ENCODE results near the gene CYP8B1. TPM values are rescaled to one million over a fixed set of nuclear protein-coding genes. Genes with fewer than 3 reads are reported as not detected.

The CYP8B1 gene
- polyA plus RNA-seq, 3 donors = 0.01 TPM; not detected in 2

GRCh38 chr3:42844815-42845214, 30.9 kb downstream of the CYP8B1 start:
- Histone ChIP-seq H3K27me3 (ENCODE audit: control insufficient read depth in 2 of 2, insufficient read depth in 2 of 2, low read length in 2 of 2) (no peaks in the 10 kb centered on the region), H3K27ac (ENCODE audit: low read depth in 1 of 2, low read length in 2 of 2) (no peak overlapping the region), H3K4me1 (ENCODE audit: control insufficient read depth in 1 of 2, insufficient read depth in 2 of 2, low read length in 2 of 2) (peaks cover 17 to 18% of the 10 kb centered on the region in 2 donors), H4K20me1 (ENCODE audit: insufficient read depth, low read length) (no peaks in the 10 kb centered on the region), H3K9me3 (replicated peaks in 1 of 2; ENCODE audit: control insufficient read depth in 1 of 2, insufficient read depth in 1 of 2, low read length in 2 of 2) (no peaks in the 10 kb centered on the region), H3K4me2 (replicated peaks; ENCODE audit: extremely low read depth, low read length, poor library complexity, severe bottlenecking) (no peak overlapping the region), H3K36me3 (replicated peaks in 1 of 2; ENCODE audit: control insufficient read depth in 1 of 2, insufficient read depth in 2 of 2, low read length in 2 of 2) (no peaks in the 10 kb centered on the region), H3K9ac (ENCODE audit: insufficient read depth, low read length, poor library complexity, severe bottlenecking) (no peak overlapping the region), H3K4me3 (replicated peaks in 1 of 3; ENCODE audit: low read depth in 2 of 3, low read length in 3 of 3) (no peak overlapping the region), H3K79me2 (ENCODE audit: insufficient read depth, low read length) (no peaks in the 10 kb centered on the region), H2AFZ (ENCODE audit: insufficient read depth, low read depth, low read length, poor library complexity, severe bottlenecking) (no peak overlapping the region)
- intact Hi-C loops (cut with micrococcal nuclease) = no loop called here
- Mint-ChIP-seq H3K27me3 (ENCODE audit: low read depth in 3 of 3) (peaks cover 0 to 4% (median 3%) of the 10 kb centered on the region in 3 donors), H3K9me3 (peaks cover 0 to 3% (median 0%) of the 10 kb centered on the region in 7 donors), H3K36me3 (peaks cover 0 to 4% of the 10 kb centered on the region in 2 donors), H3K4me1 (peaks cover 24% of the 10 kb centered on the region), H3K4me3 (no peak overlapping the region), H3K27ac (peak overlapping the region in 2 of 7 donors; percentile 30)
- no peak for TF ChIP-seq CTCF (IDR thresholded peaks at IDR 0.05)
- no peak for DNase-seq
- 95% methylated on average over 3 of the region's 4 CpGs for WGBS (ENCODE audit: insufficient coverage)

GRCh38 chr3:42844412-42844713, 31.3 kb downstream of the CYP8B1 start:
- intact Hi-C loops (cut with micrococcal nuclease) = no loop called here
- no peaks in the 10 kb centered on the region for H3K79me2 ChIP-seq (ENCODE audit: insufficient read depth, low read length)
- peaks cover 0 to 4% of the 10 kb centered on the region in 2 donors for H3K36me3 Mint-ChIP-seq
- no peak for DNase-seq
- WGBS (ENCODE audit: insufficient coverage) = 86% methylated on average over 1 of the region's 1 CpG
- H3K27ac Mint-ChIP-seq = peak overlapping the region in 3 of 7 donors; percentile 11 to 52 (median 30)
- H3K27me3 Mint-ChIP-seq (ENCODE audit: low read depth in 3 of 3) = peaks cover 0 to 4% (median 3%) of the 10 kb centered on the region in 3 donors
- no peak overlapping the region for H3K27ac ChIP-seq (ENCODE audit: low read depth in 1 of 2, low read length in 2 of 2)
- no peaks in the 10 kb centered on the region for H4K20me1 ChIP-seq (ENCODE audit: insufficient read depth, low read length)
- no peak overlapping the region for H2AFZ ChIP-seq (ENCODE audit: insufficient read depth, low read depth, low read length, poor library complexity, severe bottlenecking)
- H3K9me3 ChIP-seq (replicated peaks in 1 of 2; ENCODE audit: control insufficient read depth in 1 of 2, insufficient read depth in 1 of 2, low read length in 2 of 2) = no peaks in the 10 kb centered on the region
- H3K9me3 Mint-ChIP-seq = peaks cover 0 to 3% (median 0%) of the 10 kb centered on the region in 7 donors
- no peak for TF ChIP-seq CTCF (IDR thresholded peaks at IDR 0.05)
- no peak overlapping the region for H3K9ac ChIP-seq (ENCODE audit: insufficient read depth, low read length, poor library complexity, severe bottlenecking)
- no peaks in the 10 kb centered on the region for H3K27me3 ChIP-seq (ENCODE audit: control insufficient read depth in 2 of 2, insufficient read depth in 2 of 2, low read length in 2 of 2)
- no peak overlapping the region for H3K4me3 ChIP-seq (replicated peaks in 1 of 3; ENCODE audit: low read depth in 2 of 3, low read length in 3 of 3)
- H3K4me3 Mint-ChIP-seq = no peak overlapping the region
- peaks cover 28% of the 10 kb centered on the region for H3K4me1 Mint-ChIP-seq
- no peaks in the 10 kb centered on the region for H3K36me3 ChIP-seq (replicated peaks in 1 of 2; ENCODE audit: control insufficient read depth in 1 of 2, insufficient read depth in 2 of 2, low read length in 2 of 2)
- H3K4me2 ChIP-seq (replicated peaks; ENCODE audit: extremely low read depth, low read length, poor library complexity, severe bottlenecking) = no peak overlapping the region
- H3K4me1 ChIP-seq (ENCODE audit: control insufficient read depth in 1 of 2, insufficient read depth in 2 of 2, low read length in 2 of 2) = peaks cover 17 to 18% of the 10 kb centered on the region in 2 donors
